NB4 (cell line): ENCODE measurements around the gene BAIAP2.

Source experiments
- TF ChIP-seq, protein P1 (sequence below): IDR thresholded peaks from 2 replicates; pipeline ENCODE4 v1.6.1; 2011; ENCODE audit warnings: low read depth, low read length
- TF ChIP-seq, protein P2 (sequence below): IDR thresholded peaks from one replicate; pipeline ENCODE4 v1.5.1; 2012; ENCODE audit warnings: low read depth, low read length

DNA sequence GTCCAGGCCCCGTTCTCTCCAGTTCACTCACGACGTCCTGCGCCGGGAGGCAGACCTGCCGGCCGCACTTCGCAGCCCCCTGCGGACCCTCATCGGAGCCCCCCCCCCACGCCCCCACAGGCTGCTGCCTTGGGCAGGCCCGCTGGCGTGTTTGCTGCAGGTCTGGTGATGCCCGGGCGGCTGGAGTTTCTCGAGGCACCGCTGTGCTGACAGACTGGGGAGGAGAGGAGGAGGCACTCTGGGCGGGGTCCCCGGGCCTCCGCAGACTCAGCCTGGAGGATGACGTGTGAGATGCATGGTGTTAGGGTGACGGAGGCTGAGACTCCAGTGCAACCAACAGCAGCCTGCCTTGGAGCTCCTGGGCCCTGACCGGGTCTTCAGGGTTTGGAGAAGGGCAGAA is 24.1 kb downstream of the BAIAP2 start:
- TF ChIP-seq, protein P1, sequence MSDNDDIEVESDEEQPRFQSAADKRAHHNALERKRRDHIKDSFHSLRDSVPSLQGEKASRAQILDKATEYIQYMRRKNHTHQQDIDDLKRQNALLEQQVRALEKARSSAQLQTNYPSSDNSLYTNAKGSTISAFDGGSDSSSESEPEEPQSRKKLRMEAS, result no peak
- TF ChIP-seq, protein P2, sequence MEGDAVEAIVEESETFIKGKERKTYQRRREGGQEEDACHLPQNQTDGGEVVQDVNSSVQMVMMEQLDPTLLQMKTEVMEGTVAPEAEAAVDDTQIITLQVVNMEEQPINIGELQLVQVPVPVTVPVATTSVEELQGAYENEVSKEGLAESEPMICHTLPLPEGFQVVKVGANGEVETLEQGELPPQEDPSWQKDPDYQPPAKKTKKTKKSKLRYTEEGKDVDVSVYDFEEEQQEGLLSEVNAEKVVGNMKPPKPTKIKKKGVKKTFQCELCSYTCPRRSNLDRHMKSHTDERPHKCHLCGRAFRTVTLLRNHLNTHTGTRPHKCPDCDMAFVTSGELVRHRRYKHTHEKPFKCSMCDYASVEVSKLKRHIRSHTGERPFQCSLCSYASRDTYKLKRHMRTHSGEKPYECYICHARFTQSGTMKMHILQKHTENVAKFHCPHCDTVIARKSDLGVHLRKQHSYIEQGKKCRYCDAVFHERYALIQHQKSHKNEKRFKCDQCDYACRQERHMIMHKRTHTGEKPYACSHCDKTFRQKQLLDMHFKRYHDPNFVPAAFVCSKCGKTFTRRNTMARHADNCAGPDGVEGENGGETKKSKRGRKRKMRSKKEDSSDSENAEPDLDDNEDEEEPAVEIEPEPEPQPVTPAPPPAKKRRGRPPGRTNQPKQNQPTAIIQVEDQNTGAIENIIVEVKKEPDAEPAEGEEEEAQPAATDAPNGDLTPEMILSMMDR, result no peak
